ENCODE data around the gene DYNAP. TPM values are rescaled to one million over a fixed set of nuclear protein-coding genes. Genes with fewer than 3 reads are reported as not detected.

Gene DYNAP
- not detected in 2 replicates for polyA plus RNA-seq (2014; cell fraction: cytosol; rRNA removed)
- polyA plus RNA-seq (2014; cell fraction: nucleus; rRNA removed) = not detected in 2 replicates

GRCh38 chr18:54590945-54591344, at the start of gene DYNAP:
Gene DYNAP (plus strand): TSS chr18:54591245. CDS start chr18:54591283, 38 bp downstream.
- DNase-seq (ENCODE audit: low spot score) = no peak

GRCh38 chr18:54551590-54551989, 39.5 kb upstream of the DYNAP start:
- no peak for DNase-seq (ENCODE audit: low spot score)

GRCh38 chr18:54555286-54555685, 35.8 kb upstream of the DYNAP start:
- no peak for DNase-seq (ENCODE audit: low spot score)

GRCh38 chr18:54555996-54556395, 35.0 kb upstream of the DYNAP start:
- no peak for DNase-seq (ENCODE audit: low spot score)

- DNase-seq (ENCODE audit: low spot score) = no peak
Measured at GRCh38 chr18:54557958-54558357, 33.1 kb upstream of the DYNAP start.

GRCh38 chr18:54558609-54559585, 32.1 kb upstream of the DYNAP start:
- DNase-seq (ENCODE audit: low spot score) = no peak

GRCh38 chr18:54561706-54562267, 29.3 kb upstream of the DYNAP start:
- DNase-seq (ENCODE audit: low spot score) = no peak

- DNase-seq (ENCODE audit: low spot score) = no peak
Measured at GRCh38 chr18:54580202-54580729, 10.8 kb upstream of the DYNAP start.

GRCh38 chr18:54584065-54584464, 7.0 kb upstream of the DYNAP start:
- DNase-seq (ENCODE audit: low spot score) = no peak

- DNase-seq (ENCODE audit: low spot score) = no peak
Measured at GRCh38 chr18:54585743-54586142, 5.3 kb upstream of the DYNAP start.

- DNase-seq (ENCODE audit: low spot score) = no peak
Measured at GRCh38 chr18:54604211-54604610, 13.2 kb downstream of the DYNAP start.

- DNase-seq (ENCODE audit: low spot score) = no peak
Measured at GRCh38 chr18:54606835-54607212, 15.8 kb downstream of the DYNAP start.

- no peak for DNase-seq (ENCODE audit: low spot score)
Measured at GRCh38 chr18:54607213-54608027, 16.4 kb downstream of the DYNAP start.

- no peak for DNase-seq (ENCODE audit: low spot score)
Measured at GRCh38 chr18:54608028-54608642, 17.1 kb downstream of the DYNAP start.

- no peak for DNase-seq (ENCODE audit: low spot score)
Measured at GRCh38 chr18:54611816-54612215, 20.8 kb downstream of the DYNAP start.

- no peak for DNase-seq (ENCODE audit: low spot score)
Measured at GRCh38 chr18:54612237-54612636, 21.2 kb downstream of the DYNAP start.

GRCh38 chr18:54613174-54613573, 22.1 kb downstream of the DYNAP start:
- no peak for DNase-seq (ENCODE audit: low spot score)

- no peak for DNase-seq (ENCODE audit: low spot score)
Measured at GRCh38 chr18:54616220-54616848, 25.3 kb downstream of the DYNAP start.

- DNase-seq (ENCODE audit: low spot score) = no peak
Measured at GRCh38 chr18:54622084-54622483, 31.0 kb downstream of the DYNAP start.

- DNase-seq (ENCODE audit: low spot score) = no peak
Measured at GRCh38 chr18:54626779-54627178, 35.7 kb downstream of the DYNAP start.

- DNase-seq (ENCODE audit: low spot score) = no peak
Measured at GRCh38 chr18:54630963-54631362, 39.9 kb downstream of the DYNAP start.

Data from SK-N-DZ (cell line).